Activated T-cell treated with anti-CD3 and anti-CD28 coated beads for 24 hours (primary cell): Measurements from ENCODE around the gene SPDL1.
A peak's percentile ranks its signal among the peaks of the same experiment; 100 is the strongest.

Experiments
- DNase-seq: peaks from one replicate; pipeline ENCODE4 v3.0.0-alpha.2; 2020; ENCODE audit warnings: low read depth

The SPDL1 gene

DNA sequence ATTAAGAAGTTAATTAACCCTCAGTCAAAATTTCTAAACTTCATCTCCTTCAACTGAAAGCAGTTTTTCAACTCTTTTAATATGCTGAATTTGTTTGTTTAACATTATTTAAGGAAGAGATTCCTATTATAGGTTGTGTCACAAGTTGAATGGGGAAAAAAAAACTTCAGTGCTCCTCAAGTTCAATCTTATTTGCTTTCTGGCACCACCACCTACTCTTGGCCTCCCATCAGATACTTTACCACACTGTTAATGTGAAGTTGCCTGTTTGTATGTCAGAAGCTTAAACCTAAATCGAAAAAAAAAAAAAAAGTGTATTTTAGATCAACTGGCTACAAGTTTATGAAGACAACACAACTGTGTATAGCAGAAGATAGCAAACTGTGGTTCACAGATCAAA, 49.4 kb downstream of the SPDL1 start:
- DNase-seq: no peak

DNA sequence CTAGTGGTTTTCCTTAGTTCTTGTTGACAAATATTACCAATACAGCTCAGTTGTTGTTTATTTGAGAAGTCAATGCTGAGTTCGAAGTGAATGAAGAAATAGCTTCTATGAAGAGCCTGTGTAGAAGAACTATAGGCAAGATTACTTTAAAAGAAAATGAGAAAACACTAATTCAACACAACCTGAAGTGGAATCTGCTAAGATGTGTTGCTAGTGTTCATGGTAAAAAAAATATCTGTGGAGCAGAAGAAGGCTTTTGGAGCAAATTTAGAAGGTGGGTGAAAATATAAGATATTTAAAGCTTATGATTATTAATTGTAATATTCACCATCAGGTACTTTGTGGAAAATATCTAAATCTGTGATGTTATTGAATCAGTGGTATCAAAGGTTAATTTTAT, 51.0 kb downstream of the SPDL1 start:
- DNase-seq: no peak

DNA sequence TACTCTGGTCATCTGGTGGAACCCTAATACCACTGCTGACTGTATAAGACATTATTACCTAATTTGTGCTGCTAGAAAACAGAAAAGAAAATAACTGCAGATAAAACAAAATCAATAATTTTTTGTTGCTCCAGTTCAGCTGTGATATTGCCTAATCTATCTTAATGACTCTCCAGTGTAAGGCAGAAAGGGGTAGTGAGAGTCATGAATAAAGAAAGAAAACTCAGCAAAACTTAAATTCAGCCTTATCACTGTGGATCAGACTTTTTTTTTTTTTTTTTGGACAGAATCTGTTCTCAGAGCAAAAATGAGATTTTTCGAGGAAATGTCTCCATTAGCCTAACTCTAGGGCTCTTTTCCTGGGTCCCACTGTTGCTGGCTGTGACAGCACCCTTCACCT, 52.4 kb downstream of the SPDL1 start:
- no peak for DNase-seq

DNA sequence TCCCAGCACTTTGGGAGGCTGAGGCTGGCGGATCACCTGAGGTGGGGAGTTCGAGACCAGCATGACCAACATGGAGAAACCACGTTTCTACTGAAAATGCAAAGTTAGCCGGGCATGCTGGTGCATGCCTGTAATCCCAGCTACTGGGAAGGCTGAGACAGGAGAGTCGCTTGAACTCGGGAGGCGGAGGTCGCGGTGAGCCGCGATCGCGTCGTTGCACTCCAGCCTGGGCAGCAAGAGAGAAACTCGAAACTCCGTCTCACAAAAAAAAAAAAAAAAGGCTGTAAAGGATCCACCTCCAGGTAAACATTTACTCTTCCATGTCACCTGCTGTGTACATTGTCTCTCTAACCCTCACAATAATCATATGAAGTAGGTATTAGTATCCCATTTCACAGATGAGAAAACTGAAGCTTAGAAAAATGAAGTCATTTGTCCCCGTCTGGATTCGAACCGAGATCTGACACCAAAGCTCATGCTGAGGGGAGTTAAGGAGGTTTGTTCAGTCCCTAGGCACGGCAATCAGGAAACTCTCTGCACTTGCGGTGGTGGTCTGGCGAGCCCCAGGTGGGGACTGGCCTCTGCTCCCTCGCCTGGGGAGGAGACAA, 53.0 kb downstream of the SPDL1 start:
- DNase-seq: no peak

DNA sequence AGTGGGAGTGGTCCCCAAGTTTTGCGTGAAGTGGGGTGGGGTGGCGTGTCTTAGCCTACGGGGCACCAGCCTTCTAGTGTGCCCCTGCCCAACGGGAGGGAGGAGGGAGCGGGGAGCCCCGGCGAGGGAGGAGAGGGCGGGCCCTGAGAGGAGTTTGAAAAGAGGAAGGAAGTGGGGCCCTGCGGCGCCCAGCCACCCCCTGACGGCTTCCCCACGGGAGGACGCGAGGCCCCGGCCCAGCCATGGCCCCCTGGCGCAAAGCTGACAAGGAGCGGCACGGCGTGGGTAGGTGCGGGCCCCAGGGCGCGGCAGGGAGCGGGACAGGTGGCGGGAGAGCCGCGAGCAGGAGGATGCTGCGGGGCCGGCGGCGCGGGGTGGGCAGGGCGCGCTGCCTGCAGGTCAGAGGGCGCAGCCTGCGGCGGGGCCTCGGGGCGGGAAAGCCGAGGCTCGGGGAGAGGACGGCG, 53.5 kb downstream of the SPDL1 start, which contains the start of gene DOCK2:
DOCK2 (plus strand) TSS at position 191 of the 464 bp plus-strand sequence; CDS start at position 243, 52 bp downstream.
- DNase-seq: peak; percentile 61

DNA sequence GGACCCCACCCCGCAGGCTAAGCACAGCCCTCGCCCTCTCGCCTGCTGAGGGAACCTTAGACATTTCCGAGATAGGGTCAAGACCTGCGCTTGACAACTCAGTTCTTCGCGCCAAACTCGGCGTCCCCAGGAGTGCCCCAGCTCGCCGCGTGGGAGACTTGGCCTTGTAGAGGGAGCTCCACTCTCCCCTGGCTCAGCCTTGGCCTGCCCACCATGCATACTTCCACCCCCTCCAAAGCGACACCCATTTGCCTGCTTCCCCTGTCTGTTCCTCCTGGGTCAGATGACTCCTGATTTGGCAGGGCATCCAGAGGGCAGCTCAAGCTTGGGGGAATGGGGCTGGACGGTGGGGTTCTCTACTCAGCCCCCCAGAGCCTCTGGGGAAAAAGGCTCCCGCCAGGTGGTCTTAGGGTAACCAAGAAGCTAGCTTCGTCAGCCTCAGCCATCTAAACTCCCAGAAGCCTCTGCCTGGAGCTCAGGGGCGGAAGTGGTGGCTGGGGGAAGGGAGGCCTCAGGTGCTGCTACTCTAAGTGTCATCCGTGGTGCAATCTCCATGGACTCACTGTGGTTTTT, 54.1 kb downstream of the SPDL1 start:
- peak; percentile 69 for DNase-seq

DNA sequence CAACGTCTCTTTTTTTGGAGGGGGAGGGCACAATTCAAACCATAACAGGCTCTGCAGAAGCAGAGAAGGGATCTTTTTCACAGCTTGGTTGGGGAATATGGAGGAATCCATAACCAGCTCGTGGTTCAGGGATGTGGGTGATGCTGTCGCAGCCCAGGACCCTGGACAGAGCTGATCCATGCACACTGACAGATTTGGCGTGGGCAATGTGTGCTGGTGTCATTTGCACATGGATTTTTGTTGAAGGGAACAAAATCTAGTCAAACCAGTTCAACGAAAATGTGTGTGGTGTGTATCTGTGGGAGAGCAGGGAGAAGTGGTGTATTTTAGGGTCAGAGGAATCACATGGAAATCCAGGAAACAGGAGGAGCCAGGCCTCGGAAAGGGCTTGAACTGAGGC, 57.7 kb downstream of the SPDL1 start:
- no peak for DNase-seq

DNA sequence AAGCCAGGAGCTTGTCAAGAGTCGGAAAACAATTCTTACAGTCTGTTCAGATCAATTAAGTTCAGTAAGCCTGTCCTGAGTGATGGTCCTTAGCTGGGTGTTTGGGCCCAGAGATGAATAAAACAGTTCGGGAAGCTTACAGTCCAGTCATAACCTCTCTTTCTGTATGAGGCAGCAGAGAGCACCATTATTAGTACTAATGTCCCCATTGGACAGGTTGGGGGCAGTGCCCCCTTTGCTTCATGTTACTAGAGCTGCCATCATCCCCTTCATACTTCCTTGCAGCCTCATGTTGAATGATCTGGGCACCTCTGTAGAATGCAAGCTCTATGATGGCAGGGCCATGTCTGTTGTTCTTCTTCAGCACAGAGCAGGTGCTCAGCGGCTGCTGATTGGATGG, 63.3 kb downstream of the SPDL1 start:
- no peak for DNase-seq

DNA sequence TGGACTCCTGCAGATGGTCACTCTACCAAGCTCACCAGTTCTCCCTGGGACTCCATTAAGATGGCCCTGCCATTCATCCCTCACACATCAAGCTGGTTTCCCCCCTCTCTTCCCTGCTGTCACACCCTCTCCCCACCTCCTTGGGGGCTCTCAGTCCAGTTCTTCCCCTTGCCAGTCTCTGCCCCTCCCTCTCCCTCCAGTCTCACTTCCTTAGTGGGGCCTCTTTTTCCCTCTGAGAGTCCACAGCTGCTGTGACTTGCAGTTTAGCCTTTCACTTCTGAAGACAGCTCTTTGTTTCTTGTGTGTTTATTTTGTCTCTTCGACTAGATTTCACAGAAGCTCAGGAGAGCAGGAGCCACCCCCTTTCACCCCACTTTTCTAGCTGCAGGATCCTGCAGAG, 64.0 kb downstream of the SPDL1 start:
- DNase-seq: no peak

DNA sequence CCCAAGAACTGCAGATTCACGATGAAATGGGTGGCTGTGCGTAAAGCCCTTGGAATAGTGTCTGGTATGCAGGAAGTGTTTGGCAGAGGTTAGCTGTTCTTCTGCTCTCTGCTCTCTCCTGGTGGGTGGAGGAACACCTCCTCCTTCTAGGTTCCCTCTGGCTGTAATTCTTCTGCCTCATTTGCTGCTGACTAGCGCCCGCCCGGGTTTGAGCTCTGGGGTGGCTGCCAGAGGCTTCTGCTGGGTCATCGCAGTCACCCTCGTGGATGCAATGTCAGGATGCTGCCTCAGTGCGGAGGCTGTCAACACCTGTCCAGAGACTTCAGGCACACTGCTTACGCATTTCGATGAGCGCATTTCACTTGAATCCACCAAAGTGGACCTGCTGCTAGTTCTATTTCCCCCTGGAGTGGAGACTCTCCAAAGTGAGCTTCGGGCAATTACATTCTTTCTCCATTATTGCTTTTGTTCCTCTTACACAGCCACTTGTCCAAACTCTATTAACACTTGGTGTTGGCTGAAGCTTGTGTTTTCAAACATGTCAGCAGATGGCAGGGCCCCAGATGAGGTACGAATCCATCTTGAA, 65.2 kb downstream of the SPDL1 start:
- DNase-seq: no peak

DNA sequence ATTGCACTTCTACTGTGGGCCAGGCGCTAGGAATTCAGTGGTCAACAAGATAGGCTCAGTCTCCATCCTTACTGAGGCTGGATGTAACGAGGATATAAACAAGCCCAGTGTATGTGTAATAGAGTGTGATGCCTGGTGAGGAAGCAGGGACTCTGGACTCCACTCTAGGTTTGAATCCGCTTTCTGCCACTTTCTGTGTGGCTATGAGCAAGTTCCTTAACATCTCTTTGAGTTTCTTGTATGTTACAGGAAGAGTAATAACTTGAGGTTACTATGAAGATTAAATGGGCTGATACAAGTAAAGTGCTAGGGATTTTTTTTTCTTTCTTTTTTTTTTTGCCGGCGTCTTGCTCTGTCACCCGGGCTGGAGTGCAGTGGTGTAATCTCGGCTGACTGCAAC, 65.9 kb downstream of the SPDL1 start:
- no peak for DNase-seq

DNA sequence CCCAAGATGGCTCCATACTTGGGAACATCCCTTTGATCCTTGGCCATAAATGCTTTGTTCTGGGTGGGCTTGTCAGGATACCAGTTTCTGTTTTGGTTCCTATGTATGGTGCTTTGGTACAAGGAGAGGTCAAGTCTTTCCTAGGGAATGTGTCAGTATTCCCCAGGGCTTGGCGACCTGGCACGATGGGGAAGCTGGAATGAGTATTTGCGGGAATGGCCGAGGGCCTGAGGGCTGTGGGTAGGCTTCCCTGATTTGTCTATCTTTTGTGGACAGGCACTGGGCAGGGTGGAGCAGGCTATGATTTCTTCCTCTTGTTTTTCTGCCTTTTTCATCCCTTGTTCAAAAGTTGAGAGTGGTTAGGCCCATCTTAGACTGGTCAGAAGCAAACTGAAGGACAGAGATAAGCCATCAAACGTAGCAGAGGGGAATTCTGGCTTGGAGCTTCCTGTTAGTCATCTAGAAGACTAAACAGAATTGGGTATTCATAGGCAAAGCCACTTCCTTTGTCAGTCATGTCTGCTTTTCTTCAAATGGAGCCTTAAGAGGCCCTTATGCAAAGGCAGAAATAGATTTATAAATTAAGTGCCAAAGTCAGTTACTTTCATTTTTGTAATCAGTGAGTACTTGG, 67.2 kb downstream of the SPDL1 start:
- DNase-seq: no peak

DNA sequence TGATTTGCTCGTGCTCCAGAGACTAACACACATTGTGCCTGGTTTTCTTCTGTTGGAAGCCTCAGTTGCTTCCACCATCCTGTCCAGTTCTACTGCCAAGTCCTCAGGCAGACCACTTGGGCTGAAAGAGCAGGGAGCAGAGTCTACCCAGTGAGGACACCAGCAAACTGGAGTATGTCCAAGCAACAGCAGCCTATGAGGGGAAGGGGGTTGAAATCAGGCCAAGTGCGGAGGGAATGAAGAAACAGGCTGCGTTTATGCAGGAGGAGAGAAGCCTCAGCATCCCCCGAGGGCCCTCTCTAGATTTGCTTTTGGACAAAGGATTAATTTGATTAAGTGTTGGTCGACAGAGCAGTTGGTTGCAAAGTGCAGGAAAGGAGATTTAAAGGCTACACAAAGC, 68.0 kb downstream of the SPDL1 start:
- DNase-seq: no peak

DNA sequence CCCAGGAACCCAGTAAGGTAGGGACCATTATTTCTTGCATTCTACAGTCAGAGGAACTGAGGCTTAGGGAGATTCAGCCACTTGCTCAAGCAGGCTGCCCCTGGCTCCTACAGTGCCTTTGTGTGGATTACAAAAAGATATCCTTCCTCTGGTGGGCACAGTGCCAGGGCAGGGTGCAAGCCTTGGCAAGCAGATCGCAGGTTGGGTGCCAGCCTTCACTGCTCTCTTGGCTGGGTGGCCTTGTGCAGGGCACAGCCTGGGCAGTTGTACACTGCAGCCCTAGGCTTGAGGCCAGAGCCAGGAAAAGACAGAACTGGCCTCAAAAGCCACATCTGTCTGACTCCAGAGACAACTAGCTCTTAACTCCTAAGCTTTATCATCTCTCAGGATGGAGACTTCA, 68.5 kb downstream of the SPDL1 start:
- DNase-seq: no peak

DNA sequence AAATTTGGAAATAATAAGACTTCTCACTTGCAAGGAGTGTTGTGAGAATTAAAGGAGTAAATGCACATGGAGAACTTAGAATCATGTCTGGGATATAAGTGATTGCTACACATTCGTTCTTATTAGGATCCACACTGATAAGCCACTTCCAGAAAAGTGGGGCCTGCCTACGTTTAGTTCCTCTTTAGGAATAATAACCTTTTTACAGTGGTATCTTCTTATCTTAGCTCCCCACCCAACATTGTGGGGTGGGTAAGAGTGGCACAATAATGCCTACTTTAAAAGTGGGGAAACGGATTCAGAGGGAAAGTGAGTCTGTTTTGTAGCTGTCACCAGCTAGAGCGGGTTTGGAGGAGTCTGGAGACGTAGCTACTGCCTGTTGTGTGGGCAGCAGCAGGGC, 69.5 kb downstream of the SPDL1 start:
- DNase-seq: no peak
